Measurements from ENCODE around the gene GRM7. TPM values are rescaled to one million over a fixed set of nuclear protein-coding genes. Genes with fewer than 3 reads are reported as not detected.
A peak's percentile ranks its signal among the peaks of the same experiment; 100 is the strongest.

GRM7 gene
- total RNA-seq, 3 donors from 2014 or later, result 0.59 to 1.3 (median 1.1) TPM

GRCh38 chr3:7201784-7202183 lies 340.9 kb downstream of the GRM7 start:
- intact Hi-C loops (cut with DNase I; ENCODE audit: low total_unique reads), result no loop called here
- H3K4me3 ChIP-seq, result no peak overlapping the region
- no peak overlapping the region for H3K27ac ChIP-seq
- peaks cover 0 to 6% of the 10 kb centered on the region in 2 donors for H3K4me1 ChIP-seq
- no peak for DNase-seq (ENCODE audit: low spot score in 2 of 2)
- H3K27me3 ChIP-seq, result no peaks in the 10 kb centered on the region
- H3K36me3 ChIP-seq, result no peaks in the 10 kb centered on the region
- H3K9me3 ChIP-seq, result no peaks in the 10 kb centered on the region
- TF ChIP-seq CTCF (IDR thresholded peaks at IDR 0.05) (no peak), POLR2AphosphoS5 (IDR thresholded peaks at IDR 0.05) (no peak), POLR2A (IDR thresholded peaks at IDR 0.05) (no peak)

GRCh38 chr3:7203969-7204847 lies 343.3 kb downstream of the GRM7 start:
- intact Hi-C loops (cut with DNase I; ENCODE audit: low total_unique reads), result no loop called here
- Histone ChIP-seq H3K27ac (no peak overlapping the region), H3K27me3 (no peaks in the 10 kb centered on the region), H3K4me1 (peaks cover 0 to 6% of the 10 kb centered on the region in 2 donors), H3K36me3 (no peaks in the 10 kb centered on the region), H3K9me3 (no peaks in the 10 kb centered on the region), H3K4me3 (no peak overlapping the region)
- DNase-seq (ENCODE audit: low spot score in 2 of 2), result no peak
- TF ChIP-seq POLR2AphosphoS5 (IDR thresholded peaks at IDR 0.05), result no peak
- no peak for TF ChIP-seq CTCF (IDR thresholded peaks at IDR 0.05)
- TF ChIP-seq POLR2A (IDR thresholded peaks at IDR 0.05), result no peak

GRCh38 chr3:7204848-7205156 lies 343.9 kb downstream of the GRM7 start:
- no peak overlapping the region for H3K27ac ChIP-seq
- no peaks in the 10 kb centered on the region for H3K9me3 ChIP-seq
- no peaks in the 10 kb centered on the region for H3K27me3 ChIP-seq
- TF ChIP-seq CTCF (IDR thresholded peaks at IDR 0.05) (no peak), POLR2AphosphoS5 (IDR thresholded peaks at IDR 0.05) (no peak), POLR2A (IDR thresholded peaks at IDR 0.05) (no peak)
- H3K36me3 ChIP-seq, result no peaks in the 10 kb centered on the region
- intact Hi-C loops (cut with DNase I; ENCODE audit: low total_unique reads), result no loop called here
- H3K4me1 ChIP-seq, result peaks cover 0 to 6% of the 10 kb centered on the region in 2 donors
- no peak for DNase-seq (ENCODE audit: low spot score in 2 of 2)
- no peak overlapping the region for H3K4me3 ChIP-seq

- H3K4me3 ChIP-seq, result peak overlapping the region; percentile 28 to 60 (median 36)
- no peaks in the 10 kb centered on the region for H3K9me3 ChIP-seq
- H3K4me1 ChIP-seq, result peaks cover 0 to 6% of the 10 kb centered on the region in 2 donors
- no peaks in the 10 kb centered on the region for H3K27me3 ChIP-seq
- intact Hi-C loops (cut with DNase I; ENCODE audit: low total_unique reads), result no loop called here
- no peaks in the 10 kb centered on the region for H3K36me3 ChIP-seq
- DNase-seq (ENCODE audit: low spot score in 2 of 2), result no peak
- TF ChIP-seq CTCF (IDR thresholded peaks at IDR 0.05), result no peak
- no peak for TF ChIP-seq POLR2AphosphoS5 (IDR thresholded peaks at IDR 0.05)
- TF ChIP-seq POLR2A (IDR thresholded peaks at IDR 0.05), result no peak
- H3K27ac ChIP-seq, result peak overlapping the region; percentile 53 to 68
Measured at GRCh38 chr3:7205535-7205934, 344.6 kb downstream of the GRM7 start.

- intact Hi-C loops (cut with DNase I; ENCODE audit: low total_unique reads), result no loop called here
- peak overlapping the region; percentile 53 to 68 for H3K27ac ChIP-seq
- H3K9me3 ChIP-seq, result no peaks in the 10 kb centered on the region
- TF ChIP-seq CTCF (IDR thresholded peaks at IDR 0.05), result no peak
- no peak for TF ChIP-seq POLR2AphosphoS5 (IDR thresholded peaks at IDR 0.05)
- no peak for TF ChIP-seq POLR2A (IDR thresholded peaks at IDR 0.05)
- peak overlapping the region; percentile 28 to 60 (median 36) for H3K4me3 ChIP-seq
- no peaks in the 10 kb centered on the region for H3K27me3 ChIP-seq
- no peaks in the 10 kb centered on the region for H3K36me3 ChIP-seq
- no peak for DNase-seq (ENCODE audit: low spot score in 2 of 2)
- H3K4me1 ChIP-seq, result peaks cover 0 to 6% of the 10 kb centered on the region in 2 donors
Measured at GRCh38 chr3:7205962-7206361, 345.0 kb downstream of the GRM7 start.
